Stimulated activated CD4-positive, alpha-beta T cell treated with anti-CD3 and anti-CD28 coated beads, Interleukin-12 subunit alpha, Interleukin-12 subunit beta, amount 100 ng/mL, for 24 hours (primary cell): Measurements from ENCODE around the gene PLPPR2.
"Not testable (repeated sequence)": the region's sequence is repeated elsewhere in the genome, so short reads cannot be mapped to it uniquely, and the experiment has no call there.

Source experiments
- DNase-seq, 2 experiments: peaks; one replicate each; pipeline ENCODE4 v3.0.0-alpha.2; 2020; ENCODE audit warnings: low read depth in 2 of 2

The PLPPR2 gene

GRCh38 chr19:11339254-11340098, 15.8 kb upstream of the PLPPR2 start, which contains the start of gene RAB3D:
TSS of gene RAB3D (minus strand) at chr19:11339657. CDS start at chr19:11337399, 2,258 bp downstream.
- peak; percentile 72 to 89 for DNase-seq

GRCh38 chr19:11340099-11340467, 15.1 kb upstream of the PLPPR2 start:
- not testable (repeated sequence) for DNase-seq

- no peak for DNase-seq
Measured at GRCh38 chr19:11342429-11342828, 12.8 kb upstream of the PLPPR2 start.

GRCh38 chr19:11345122-11345803, 10.0 kb upstream of the PLPPR2 start:
- no peak for DNase-seq

- peak; percentile 94 to 98 for DNase-seq
Measured at GRCh38 chr19:11346104-11346940, 8.9 kb upstream of the PLPPR2 start, which contains the start of the genes CCDC159 and TMEM205. TSS of gene CCDC159 (plus strand) at chr19:11346519. CDS start at chr19:11346607, 88 bp downstream. TSS of gene TMEM205 (minus strand) at chr19:11346268. CDS start at chr19:11345619, 649 bp downstream.

GRCh38 chr19:11347546-11348039, 7.6 kb upstream of the PLPPR2 start:
- DNase-seq = no peak

- DNase-seq = no peak
Measured at GRCh38 chr19:11349171-11349570, 6.1 kb upstream of the PLPPR2 start.

GRCh38 chr19:11354102-11354501, 1.1 kb upstream of the PLPPR2 start:
- DNase-seq = not testable (repeated sequence)

- no peak for DNase-seq
Measured at GRCh38 chr19:11356074-11356397, 804 bp downstream of the PLPPR2 start.

GRCh38 chr19:11356676-11357550, 1.7 kb downstream of the PLPPR2 start:
- no peak for DNase-seq

- DNase-seq = no peak
Measured at GRCh38 chr19:11359421-11359820, 4.2 kb downstream of the PLPPR2 start.

GRCh38 chr19:11361037-11361770, 6.0 kb downstream of the PLPPR2 start:
- no peak for DNase-seq

- no peak for DNase-seq
Measured at GRCh38 chr19:11361771-11362731, 6.8 kb downstream of the PLPPR2 start.

GRCh38 chr19:11363881-11364280, 8.6 kb downstream of the PLPPR2 start:
- DNase-seq = no peak

GRCh38 chr19:11364296-11364904, 9.2 kb downstream of the PLPPR2 start:
- no peak for DNase-seq

- no peak for DNase-seq
Measured at GRCh38 chr19:11364935-11365334, 9.7 kb downstream of the PLPPR2 start.

- DNase-seq = no peak
Measured at GRCh38 chr19:11365557-11366117, 10.4 kb downstream of the PLPPR2 start.

GRCh38 chr19:11367528-11367927, 12.3 kb downstream of the PLPPR2 start:
- DNase-seq = no peak
